ENCODE data around the gene EDIL3. TPM values are rescaled to one million over a fixed set of nuclear protein-coding genes. Genes with fewer than 3 reads are reported as not detected.

EDIL3 gene
- total RNA-seq, 4 donors from 2014 or later, result 2.8 to 20.6 (median 10.2) TPM

GRCh38 chr5:83919071-83920041 lies 465.3 kb downstream of the EDIL3 start:
- no peaks in the 10 kb centered on the region for H3K27me3 ChIP-seq
- TF ChIP-seq POLR2A (IDR thresholded peaks at IDR 0.05), result no peak
- TF ChIP-seq, protein P1, sequence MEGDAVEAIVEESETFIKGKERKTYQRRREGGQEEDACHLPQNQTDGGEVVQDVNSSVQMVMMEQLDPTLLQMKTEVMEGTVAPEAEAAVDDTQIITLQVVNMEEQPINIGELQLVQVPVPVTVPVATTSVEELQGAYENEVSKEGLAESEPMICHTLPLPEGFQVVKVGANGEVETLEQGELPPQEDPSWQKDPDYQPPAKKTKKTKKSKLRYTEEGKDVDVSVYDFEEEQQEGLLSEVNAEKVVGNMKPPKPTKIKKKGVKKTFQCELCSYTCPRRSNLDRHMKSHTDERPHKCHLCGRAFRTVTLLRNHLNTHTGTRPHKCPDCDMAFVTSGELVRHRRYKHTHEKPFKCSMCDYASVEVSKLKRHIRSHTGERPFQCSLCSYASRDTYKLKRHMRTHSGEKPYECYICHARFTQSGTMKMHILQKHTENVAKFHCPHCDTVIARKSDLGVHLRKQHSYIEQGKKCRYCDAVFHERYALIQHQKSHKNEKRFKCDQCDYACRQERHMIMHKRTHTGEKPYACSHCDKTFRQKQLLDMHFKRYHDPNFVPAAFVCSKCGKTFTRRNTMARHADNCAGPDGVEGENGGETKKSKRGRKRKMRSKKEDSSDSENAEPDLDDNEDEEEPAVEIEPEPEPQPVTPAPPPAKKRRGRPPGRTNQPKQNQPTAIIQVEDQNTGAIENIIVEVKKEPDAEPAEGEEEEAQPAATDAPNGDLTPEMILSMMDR (IDR thresholded peaks at IDR 0.05), result no peak
- no peak for DNase-seq
- intact Hi-C loops (cut with DNase I), result no loop called here
- no peak overlapping the region for H3K4me3 ChIP-seq
- no peak overlapping the region for H3K27ac ChIP-seq
- 53 to 71% methylated on average over 4 of the region's 4 CpGs for WGBS, 2 donors
- no peaks in the 10 kb centered on the region for H3K9me3 ChIP-seq
- H3K4me1 ChIP-seq, result no peaks in the 10 kb centered on the region
- H3K36me3 ChIP-seq, result no peaks in the 10 kb centered on the region

DNA sequence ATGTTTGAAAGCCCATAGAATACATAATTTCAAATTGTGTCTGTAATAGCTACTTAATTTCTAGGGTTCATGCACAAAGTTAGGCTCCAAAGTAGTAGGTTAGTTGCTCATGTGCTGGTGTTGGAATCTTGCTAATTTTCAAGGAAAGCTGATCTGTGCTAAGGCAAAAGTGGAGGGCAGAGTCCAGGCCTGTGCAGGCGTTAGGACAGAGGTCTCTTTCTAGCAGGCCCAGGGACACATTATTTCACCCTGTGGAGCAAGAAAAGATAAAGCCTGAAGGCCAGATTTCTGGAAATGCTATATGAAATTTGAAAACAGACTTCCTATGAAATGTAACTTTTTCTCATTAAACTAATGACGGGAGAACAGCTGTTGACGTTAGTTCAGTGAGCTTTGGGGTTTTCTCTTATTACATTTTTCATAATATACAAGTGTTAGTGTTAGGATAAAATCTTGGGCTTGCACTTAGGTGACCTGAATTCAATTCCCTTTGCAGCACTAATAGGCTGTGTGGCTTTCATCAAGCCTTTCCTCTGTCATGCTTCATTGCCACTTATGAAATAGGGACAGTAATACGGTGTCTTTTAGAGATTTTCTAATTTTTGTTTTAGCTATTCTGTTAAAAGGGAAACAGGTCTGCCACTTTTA lies 467.3 kb downstream of the EDIL3 start:
- no peak for DNase-seq
- WGBS, 2 donors, result 63 to 78% methylated on average over 4 of the region's 4 CpGs
- H3K27me3 ChIP-seq, result no peaks in the 10 kb centered on the region
- TF ChIP-seq, protein P1 (IDR thresholded peaks at IDR 0.05), result no peak
- TF ChIP-seq POLR2A (IDR thresholded peaks at IDR 0.05), result no peak
- no peaks in the 10 kb centered on the region for H3K9me3 ChIP-seq
- no peaks in the 10 kb centered on the region for H3K4me1 ChIP-seq
- H3K36me3 ChIP-seq, result no peaks in the 10 kb centered on the region
- H3K27ac ChIP-seq, result no peak overlapping the region
- H3K4me3 ChIP-seq, result no peak overlapping the region
- intact Hi-C loops (cut with DNase I), result no loop called here

DNA sequence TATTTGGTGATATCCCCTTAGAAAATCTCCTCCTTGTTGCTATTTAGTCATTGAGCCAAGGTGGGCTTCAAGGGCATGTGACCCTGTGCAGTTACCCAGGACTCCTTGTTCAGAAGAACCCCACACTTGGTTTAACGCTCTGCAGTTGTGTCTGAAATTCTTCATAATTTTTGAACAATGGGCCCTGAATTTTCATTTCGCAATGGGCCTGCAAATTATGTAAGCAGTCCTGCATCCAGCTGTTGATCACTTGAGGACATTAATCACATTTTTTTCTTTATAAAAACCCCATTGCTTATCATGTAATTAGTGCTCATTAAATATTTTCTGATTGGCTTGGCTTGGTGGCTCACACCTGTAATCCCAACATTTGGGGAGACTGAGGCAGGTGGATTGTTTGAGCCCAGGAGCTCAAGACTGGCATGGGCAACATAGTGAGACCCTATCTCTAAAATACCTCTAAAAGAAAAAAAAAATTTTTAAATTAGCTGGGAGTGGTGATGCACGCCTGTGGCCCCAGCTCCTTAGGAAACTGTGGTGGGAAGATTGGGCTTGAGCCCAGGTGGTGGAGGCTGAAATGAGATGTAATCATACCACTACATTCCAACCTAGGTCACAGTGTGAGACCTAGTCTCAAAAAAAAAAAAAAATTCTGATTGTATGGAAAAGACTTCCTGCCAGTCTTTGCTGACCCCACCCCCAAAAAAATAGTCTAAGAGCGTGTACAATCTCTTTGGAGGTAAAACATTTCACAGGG lies 469.8 kb downstream of the EDIL3 start:
- intact Hi-C loops (cut with DNase I), result no loop called here
- DNase-seq, result no peak
- no peaks in the 10 kb centered on the region for H3K27me3 ChIP-seq
- H3K9me3 ChIP-seq, result no peaks in the 10 kb centered on the region
- no peak overlapping the region for H3K27ac ChIP-seq
- WGBS, 2 donors, result 83 to 88% methylated on average over 4 of the region's 4 CpGs
- H3K4me1 ChIP-seq, result no peaks in the 10 kb centered on the region
- H3K4me3 ChIP-seq, result no peak overlapping the region
- no peak for TF ChIP-seq POLR2A (IDR thresholded peaks at IDR 0.05)
- TF ChIP-seq, protein P1 (IDR thresholded peaks at IDR 0.05), result no peak
- no peaks in the 10 kb centered on the region for H3K36me3 ChIP-seq

DNA sequence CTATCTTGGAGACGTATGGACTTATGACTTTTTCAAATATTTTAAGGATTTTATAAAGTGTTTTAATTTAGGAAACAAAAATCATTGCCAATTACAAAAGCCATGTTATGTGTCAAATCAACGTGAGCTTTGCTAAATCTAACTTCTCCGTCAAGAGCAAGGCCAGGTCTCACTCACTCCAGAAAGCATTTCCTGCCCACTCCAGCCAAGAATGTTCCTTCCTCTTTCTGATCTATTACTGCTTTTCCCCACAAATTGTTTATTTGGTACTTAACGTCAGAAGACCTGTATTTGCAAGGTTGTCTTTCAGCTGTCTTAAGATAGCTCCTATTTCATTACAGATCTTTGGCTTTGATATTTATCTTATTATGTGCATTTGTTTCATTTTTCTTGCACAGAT lies 470.5 kb downstream of the EDIL3 start:
- DNase-seq, result no peak
- intact Hi-C loops (cut with DNase I), result no loop called here
- TF ChIP-seq POLR2A (IDR thresholded peaks at IDR 0.05), result no peak
- TF ChIP-seq, protein P1 (IDR thresholded peaks at IDR 0.05), result no peak
- Histone ChIP-seq H3K27ac (no peak overlapping the region), H3K9me3 (no peaks in the 10 kb centered on the region), H3K36me3 (no peaks in the 10 kb centered on the region), H3K4me3 (no peak overlapping the region), H3K27me3 (no peaks in the 10 kb centered on the region), H3K4me1 (no peaks in the 10 kb centered on the region)
- 33 to 54% methylated on average over 4 of the region's 4 CpGs for WGBS, 2 donors

Measured in esophagus squamous epithelium (tissue), 5 donors.